Activated T-cell treated with anti-CD3 and anti-CD28 coated beads, Interleukin-2, amount 50 U/mL, for 1 hour (primary cell): Measurements from ENCODE around the gene CNTN5.

ENCODE experiments used
- DNase-seq: peaks from one replicate; pipeline ENCODE4 v3.0.0-alpha.2; 2020

CNTN5 gene

DNA sequence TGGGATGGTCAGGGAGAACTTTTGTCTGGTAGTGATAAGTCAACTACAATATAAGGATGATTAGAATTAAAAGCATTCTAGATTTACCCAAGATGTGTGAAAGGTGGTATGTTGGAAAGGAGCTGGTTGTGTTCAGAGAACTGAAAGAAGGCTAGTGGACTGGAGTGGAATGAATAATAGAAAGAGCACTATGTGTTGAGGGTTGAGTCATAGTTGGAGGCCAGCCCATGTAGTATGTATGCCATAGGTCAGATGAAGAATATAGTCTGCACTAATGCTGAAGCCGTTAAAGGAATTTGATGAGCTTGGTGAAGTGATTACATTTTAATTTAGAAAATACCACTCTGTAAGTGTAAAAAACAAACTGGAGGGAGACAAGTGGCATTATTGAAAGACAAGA lies 514.1 kb downstream of the CNTN5 start:
- DNase-seq = no peak

DNA sequence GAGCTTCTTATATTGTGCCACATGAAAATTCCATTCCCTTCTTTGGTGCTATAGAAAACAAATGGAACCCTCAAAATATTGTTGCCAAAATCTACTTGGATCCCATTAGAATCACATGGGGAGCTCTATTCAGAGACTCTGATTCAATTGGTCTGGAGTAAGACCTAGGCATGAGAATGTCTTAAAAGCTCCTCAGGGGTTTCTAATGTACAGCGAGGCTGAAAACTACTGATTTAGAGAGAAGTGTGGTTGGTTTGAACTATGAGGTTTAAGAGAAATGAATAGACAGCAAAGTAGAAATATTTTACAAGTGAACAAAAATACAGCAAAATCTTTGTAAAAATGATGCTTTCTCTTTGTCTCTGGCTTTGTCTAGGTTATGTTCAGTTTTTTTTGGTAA lies 514.7 kb downstream of the CNTN5 start:
- DNase-seq = no peak

GRCh38 chr11:99535819-99536218 lies 515.1 kb downstream of the CNTN5 start:
- no peak for DNase-seq

DNA sequence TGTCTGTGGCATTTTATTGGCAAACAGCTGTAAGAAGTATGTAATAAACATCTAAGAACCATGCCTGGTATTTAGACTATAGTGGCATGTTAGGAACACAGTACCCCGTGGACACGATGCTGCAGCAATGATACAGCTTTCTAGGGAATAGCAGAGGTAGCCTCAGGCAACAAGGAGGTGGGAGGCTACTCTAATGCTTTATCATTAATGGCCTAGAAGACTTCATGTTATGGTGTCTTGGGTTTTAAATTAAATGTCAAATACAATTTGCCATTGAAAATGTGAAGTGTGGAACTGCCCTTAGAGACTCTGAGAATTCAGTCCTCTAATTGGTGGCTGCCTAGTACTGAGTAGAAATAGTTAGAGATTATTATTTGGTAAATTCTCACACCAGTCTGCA lies 516.9 kb downstream of the CNTN5 start:
- no peak for DNase-seq

- DNase-seq = no peak
These were observed 524.9 kb downstream of the CNTN5 start for GRCh38 chr11:99545616-99546015.

DNA sequence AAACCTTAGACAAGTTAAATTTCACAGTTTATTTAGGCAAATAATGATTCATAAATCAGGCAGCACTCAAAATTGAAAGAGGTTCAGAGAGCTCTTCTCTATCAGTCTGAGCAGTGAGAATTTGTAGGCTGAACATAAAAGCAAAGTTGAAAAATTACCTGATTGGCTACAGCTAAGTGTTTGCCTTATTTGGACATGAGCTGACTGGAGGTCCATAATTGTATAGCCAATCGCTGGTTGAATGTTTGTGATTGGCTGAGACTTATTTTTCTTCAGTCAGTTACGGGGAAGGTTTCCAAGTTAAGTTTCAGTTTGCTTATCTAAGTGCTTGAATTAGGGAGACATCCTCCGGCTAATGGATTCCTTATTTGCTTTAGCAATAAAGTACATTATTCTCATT lies 527.5 kb downstream of the CNTN5 start:
- no peak for DNase-seq

DNA sequence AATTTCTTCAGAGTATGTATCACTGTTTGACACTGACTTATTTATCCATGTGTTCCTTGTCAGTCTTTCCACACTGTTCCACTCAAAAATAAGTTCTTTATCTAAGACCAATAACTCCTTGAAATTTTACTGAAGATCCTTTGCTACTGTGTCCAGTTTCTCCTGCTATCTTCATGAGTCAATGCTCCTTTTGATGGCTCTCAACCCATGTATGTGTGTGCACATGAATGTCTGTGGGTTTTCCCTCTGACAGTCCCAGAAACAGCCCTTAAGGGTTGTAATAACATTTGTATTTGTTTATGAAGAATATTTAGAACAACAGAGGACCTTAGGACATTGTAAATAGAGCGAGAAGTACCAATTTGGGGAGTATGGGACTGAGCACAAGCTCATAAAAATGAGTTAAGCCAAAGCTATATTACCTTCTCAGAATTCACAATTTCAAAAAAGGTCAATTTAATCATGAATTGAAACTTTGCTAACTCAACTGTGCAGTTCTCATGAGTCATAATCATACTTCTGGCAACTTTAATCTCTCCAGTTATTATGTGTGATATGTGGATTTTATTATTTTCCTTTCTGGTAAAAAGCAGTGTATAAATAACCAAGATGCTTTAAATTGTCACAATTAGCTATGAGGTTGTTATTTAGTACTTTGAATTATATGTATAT lies 533.6 kb downstream of the CNTN5 start:
- no peak for DNase-seq

DNA sequence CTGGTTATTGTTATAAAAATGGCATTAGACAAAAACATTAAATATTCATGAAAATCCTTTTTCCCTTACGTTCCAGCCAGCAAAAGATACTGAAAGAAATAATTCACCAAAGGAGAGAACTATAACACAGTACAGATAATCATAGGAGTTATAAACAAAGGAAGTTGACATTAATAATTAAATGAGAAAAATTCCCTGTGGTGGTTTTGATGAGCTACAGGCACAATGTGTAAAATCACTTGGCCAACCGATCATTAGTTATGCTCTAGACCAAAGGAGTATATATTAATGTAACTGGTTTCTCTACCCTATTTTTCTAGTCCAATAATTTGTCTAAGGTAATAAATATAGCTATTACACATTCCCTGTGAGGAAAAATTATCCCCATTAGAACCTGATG lies 534.7 kb downstream of the CNTN5 start:
- no peak for DNase-seq

- no peak for DNase-seq
These were observed 544.6 kb downstream of the CNTN5 start for GRCh38 chr11:99565333-99565732.

DNA sequence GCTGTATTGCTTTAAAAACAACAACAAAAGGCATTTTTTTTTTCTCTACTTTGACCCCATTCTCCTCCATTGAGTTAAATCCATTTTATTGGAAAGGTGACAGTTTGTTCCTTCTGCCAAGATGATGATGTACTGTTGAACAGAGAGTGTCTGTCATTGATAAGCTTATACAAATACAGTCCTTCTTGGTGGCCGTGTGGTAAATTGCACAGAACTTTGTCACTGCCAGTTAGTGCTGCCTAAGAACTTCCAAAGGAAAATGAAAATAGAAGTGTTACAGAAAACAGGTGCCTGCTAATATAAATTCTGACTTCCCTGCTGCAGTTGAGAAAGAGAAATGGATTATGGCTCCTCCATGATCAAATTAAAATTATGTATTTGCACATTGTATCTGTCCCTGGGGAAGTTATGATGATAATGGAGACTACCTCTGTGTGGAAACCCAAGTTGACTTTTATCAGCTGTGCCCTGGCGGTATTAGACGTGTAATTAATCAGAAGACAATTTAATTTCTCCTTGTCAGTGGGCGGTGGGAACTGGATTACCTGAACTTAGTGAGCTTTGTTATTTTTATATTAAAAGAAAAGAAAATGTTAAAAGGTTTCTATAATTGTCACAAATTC lies 546.7 kb downstream of the CNTN5 start:
- no peak for DNase-seq

GRCh38 chr11:99568808-99569207 lies 548.1 kb downstream of the CNTN5 start:
- no peak for DNase-seq

DNA sequence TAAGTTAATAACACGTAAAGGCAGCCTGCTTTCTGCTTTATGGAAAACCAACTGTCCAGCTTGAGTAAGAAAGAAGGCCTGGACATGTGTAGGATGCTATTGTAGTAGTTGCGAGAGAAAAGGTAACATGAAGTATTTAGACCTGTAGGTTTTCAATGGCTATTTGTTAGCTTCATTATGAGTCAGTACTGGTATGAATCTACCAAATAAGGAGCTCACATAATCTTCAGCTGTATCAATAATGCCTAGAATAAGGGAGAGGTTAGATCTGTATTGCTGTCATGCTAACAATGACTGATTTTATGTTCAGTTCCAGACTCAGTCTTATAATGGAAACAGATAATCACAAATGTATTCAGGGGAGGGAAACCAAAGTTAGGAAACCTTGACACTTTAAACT lies 550.3 kb downstream of the CNTN5 start:
- DNase-seq = no peak

DNA sequence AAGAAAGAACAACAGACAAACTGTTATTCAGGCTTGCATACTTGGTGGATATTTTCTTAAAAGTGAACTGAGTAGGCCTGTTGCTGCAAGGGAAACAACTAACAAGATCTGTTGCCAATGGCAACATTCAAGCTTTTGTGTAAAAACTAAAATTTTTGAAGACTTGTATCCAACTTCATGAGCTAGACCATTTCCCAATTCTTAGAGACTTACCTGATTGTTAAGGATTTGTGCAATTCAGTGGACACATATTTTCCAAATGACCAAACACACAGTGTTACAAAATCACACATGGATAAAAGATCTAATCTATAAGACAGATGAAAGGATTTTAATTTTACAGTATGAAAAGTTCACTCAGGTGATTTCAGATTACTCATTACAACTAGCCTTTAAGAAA lies 564.1 kb downstream of the CNTN5 start:
- DNase-seq = no peak

DNA sequence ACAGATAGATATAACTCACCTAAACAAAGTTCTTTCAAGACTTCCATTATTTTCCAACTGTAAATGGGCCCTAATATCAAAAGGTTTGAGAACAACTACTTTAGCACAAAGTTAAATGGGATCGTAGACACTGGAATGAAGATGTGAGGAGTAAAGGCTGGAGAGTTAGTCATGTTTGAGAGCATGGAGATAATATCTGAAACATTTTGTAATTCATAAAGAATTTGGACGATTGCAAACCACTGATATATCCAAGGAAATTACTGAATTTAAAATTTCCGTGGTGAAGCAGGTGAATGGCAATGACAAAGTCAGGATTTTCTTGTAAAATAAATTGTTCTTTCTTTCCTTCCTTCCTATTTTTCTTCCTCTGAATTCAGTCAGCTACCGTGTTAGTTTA lies 564.9 kb downstream of the CNTN5 start:
- no peak for DNase-seq

DNA sequence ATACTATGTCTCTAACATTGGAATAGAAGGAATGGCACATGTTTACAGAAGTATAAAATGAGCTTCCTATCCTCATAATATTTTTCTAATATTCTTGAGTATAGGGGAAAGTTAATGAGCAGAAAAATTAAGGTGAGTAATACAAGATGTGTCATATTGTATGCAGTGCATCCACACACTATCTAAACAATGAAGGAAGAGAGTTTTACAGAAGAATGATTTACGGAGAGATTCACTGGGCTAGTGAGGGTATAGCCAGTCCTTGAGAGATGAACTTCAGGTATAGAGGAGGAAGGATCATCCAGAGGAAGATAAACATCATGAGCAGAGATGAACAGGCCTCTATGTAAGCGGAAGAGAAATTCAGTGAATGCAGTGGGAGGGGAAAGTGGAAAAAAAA lies 569.0 kb downstream of the CNTN5 start:
- DNase-seq = no peak

GRCh38 chr11:99592266-99592665 lies 571.5 kb downstream of the CNTN5 start:
- DNase-seq = no peak

GRCh38 chr11:99593197-99593596 lies 572.4 kb downstream of the CNTN5 start:
- DNase-seq = no peak

GRCh38 chr11:99601179-99601578 lies 580.4 kb downstream of the CNTN5 start:
- no peak for DNase-seq

DNA sequence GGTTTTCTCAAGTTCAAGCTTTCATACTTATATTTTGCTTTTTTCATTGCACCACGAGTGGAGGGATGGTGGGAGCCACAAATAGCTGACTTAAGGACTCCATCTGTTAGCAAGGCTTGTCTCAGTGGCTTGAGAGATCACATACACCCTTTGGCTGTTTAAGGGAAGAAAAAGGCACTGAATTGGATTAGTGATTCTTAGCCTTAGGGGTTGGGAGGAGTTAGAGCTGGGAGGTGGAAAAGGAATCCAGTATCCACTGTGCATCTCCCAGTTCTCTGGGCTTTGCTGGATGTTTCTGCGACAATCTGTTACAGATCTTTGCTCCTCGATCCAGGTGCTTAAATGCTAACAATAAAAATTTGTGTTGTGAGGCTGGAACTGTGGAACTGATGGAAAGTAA lies 593.6 kb downstream of the CNTN5 start:
- no peak for DNase-seq

GRCh38 chr11:99630629-99631028 lies 609.9 kb downstream of the CNTN5 start:
- DNase-seq = no peak

DNA sequence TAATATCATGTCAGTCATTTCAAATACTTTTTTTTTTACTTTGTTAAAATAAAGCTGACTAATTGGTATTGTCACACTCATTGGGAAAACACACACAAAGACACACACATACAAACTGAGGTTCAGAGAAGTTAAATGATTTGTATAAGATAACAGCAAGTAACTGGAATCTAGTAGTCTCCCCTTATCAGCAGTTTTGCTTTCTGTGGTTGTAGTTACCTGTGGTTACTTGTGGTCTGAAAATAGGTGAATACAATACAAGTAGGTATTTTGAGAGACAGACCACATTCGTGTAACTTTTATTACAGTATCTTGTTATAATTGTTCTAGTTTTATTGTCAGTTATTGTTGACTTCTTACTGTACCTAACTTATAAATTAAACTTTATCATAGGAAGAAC lies 610.9 kb downstream of the CNTN5 start:
- DNase-seq = no peak

DNA sequence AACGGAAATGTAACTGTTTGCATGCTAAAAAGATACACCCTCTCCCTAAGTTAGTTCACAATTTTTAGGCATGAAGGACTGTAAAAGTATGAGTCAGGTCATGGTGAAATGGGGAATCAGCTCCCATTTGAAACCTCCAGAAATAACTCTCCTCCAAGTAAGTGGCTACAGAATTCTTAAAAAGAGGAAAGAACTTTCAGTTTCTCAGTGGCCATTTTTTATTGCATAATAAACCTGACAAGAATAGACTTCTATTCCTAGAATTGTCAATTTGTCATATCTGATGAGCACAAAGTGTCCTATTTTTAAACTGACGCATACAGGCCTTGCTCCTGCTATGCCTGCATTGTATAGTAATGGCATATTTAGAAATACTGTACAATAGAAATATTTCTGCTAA lies 612.2 kb downstream of the CNTN5 start:
- no peak for DNase-seq

GRCh38 chr11:99634581-99634980 lies 613.8 kb downstream of the CNTN5 start:
- no peak for DNase-seq

DNA sequence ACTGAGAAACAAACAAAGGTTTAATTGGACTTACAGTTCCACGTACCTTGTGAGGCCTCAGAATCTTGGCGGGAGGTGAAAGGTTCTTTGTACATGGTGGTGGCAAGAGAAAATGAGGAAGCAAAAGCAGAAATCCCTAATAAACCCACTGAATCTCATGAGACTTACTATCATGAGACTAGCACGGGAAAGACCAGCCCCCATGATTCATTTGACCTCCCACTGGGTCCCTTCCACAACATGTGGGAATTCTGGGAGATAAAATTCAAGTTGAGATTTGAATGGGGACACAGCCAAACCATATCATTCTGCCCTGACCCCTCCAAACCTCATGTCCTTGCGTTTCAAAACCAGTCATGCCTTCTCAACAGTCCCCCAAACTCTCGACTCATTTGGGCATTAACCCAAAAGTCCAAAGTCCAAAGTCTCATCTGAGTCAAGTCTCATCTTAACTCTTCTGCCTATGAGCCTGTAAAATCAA lies 617.4 kb downstream of the CNTN5 start:
- DNase-seq = no peak

GRCh38 chr11:99640671-99641070 lies 619.9 kb downstream of the CNTN5 start:
- no peak for DNase-seq
